ENCODE data around the gene CERK. TPM values are rescaled to one million over a fixed set of nuclear protein-coding genes. Genes with fewer than 3 reads are reported as not detected.

CERK gene
- total RNA-seq, 1 donor from 2014 or later: 69.0 TPM

GRCh38 chr22:46737105-46737975 lies 712 bp downstream of the CERK start:
- DNase-seq (peak; percentile 63), ATAC-seq (ENCODE audit: poor library complexity) (peak; percentile 4)
- intact Hi-C loops (cut with DNase I): loop anchor here (10.0 kb wide), 1 partner anchor 53 kb away; no protein-coding TSS in a partner anchor

DNA sequence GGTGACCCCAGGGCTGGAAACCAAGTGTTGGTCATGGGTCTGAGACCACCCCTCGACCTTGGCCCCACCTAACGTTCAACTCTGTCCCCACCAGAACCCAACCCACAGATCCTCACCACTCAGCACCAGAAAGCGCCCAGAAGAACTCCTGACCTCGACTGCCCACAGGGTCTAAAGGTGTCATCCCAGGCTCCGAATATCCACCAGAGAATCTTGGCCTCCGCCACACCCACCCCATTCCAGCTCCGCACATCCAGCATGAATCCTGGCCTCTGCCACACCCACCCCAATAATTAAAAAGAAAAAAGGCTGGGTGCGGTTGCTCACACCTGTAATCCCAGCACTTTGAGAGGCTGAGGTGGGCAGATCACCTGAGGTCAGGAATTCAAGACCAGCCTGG lies 1.3 kb downstream of the CERK start:
- ATAC-seq (ENCODE audit: poor library complexity): no peak
- intact Hi-C loops (cut with DNase I): loop anchor here (10.0 kb wide), 1 partner anchor 52 kb away; no protein-coding TSS in a partner anchor
- peak; percentile 26 for DNase-seq

DNA sequence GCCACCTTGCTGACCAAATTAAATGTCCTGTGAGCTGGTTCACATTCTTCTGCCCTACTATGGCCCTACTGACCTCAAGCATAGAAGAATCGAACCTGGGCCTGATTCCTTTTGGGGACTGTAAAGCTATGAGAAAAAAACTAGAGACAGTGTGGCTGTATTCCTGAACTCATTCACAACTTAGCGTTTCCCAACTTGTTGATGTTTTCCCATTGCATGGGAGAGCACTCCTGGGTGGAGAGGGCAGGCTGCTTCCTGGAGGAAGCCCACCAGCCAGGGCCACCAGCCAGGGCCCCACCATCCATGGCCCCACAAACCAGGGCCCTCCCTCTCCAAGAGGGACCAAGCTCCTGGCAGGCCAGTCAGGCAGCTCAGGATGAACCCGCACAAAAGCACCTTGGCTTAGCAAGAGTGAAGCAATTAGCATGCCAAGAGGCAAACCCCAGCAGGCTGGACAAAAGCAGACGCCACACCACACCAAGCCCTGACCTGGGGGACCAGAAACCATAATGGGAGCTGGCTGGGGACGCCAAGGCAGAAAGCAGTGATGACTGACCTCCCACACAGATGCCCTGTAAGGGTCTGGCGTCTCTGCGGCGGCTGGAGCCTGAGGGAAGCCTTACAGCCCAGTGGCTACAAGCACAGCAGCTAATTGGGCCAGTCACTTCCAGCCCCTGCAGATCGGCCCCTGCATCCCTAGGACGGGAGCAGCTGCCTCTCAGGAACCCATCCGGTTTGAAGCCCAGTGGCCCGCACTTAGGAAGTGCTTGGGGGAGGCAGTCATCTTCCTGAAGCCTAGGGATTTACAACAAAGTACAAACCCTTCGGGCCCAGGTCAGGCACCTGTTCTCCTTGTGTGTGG lies 2.1 kb downstream of the CERK start:
- ATAC-seq (ENCODE audit: poor library complexity) (no peak), DNase-seq (peak; percentile 49)
- intact Hi-C loops (cut with DNase I): loop anchor here (10.0 kb wide), 1 partner anchor 51 kb away; no protein-coding TSS in a partner anchor

- ATAC-seq (ENCODE audit: poor library complexity): no peak
- intact Hi-C loops (cut with DNase I): loop anchor here (10.0 kb wide), 1 partner anchor 50 kb away; no protein-coding TSS in a partner anchor
- peak; percentile 72 for DNase-seq
These were observed 3.1 kb downstream of the CERK start for GRCh38 chr22:46734830-46735453.

DNA sequence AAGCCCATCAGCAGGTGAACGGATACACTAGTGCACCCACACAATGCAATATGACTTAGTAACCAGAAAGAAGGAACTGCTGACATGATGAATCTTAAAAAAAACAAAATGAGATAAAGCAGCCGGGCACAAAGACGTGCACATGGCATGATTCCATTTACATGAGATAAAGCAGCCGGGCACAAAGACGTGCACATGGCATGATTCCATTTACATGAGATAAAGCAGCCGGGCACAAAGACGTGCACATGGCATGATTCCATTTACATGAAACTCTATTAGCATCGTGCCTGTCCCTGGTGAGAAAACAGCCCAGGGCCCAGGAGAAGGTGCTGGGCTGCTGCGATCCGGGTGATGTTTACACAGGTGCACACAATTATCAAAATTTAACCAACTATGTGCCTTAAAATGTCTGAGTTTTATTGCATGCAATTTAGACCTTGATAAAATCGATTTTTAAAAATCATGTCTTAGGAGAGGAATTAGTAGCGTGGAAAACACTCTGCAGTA lies 3.8 kb downstream of the CERK start:
- ATAC-seq (ENCODE audit: poor library complexity) (peak; percentile 32), DNase-seq (peak; percentile 27)
- intact Hi-C loops (cut with DNase I): loop anchor here (10.0 kb wide), 1 partner anchor 49 kb away; no protein-coding TSS in a partner anchor

GRCh38 chr22:46732513-46732912 lies 5.5 kb downstream of the CERK start:
- peak; percentile 19 for DNase-seq
- intact Hi-C loops (cut with DNase I): loop anchor here (10.0 kb wide), 1 partner anchor 48 kb away; no protein-coding TSS in a partner anchor
- no peak for ATAC-seq (ENCODE audit: poor library complexity)

DNA sequence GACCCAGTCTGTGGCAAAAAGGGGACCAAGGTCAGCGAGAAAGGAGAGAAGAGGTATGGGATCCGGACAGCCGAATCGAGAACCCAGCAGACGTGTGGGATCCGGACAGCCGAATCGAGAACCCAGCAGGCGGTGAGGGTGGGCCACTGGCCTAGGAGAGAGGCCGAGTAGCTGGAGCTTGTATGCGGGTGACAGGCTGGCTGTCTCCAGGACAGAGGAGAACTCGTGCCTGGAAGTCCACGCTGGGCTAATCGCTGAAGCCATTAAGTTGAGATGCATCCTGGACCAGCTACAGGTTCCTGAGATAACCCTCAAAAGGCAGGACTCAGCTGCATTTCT lies 6.0 kb downstream of the CERK start:
- DNase-seq: peak; percentile 40
- peak; percentile 6 for ATAC-seq (ENCODE audit: poor library complexity)
- intact Hi-C loops (cut with DNase I): loop anchor here (10.0 kb wide), 1 partner anchor 47 kb away; no protein-coding TSS in a partner anchor

GRCh38 chr22:46731246-46732040 lies 6.6 kb downstream of the CERK start:
- ATAC-seq (ENCODE audit: poor library complexity) (peak; percentile 72), DNase-seq (peak; percentile 79)
- intact Hi-C loops (cut with DNase I): loop anchor here (10.0 kb wide), 1 partner anchor 47 kb away; no protein-coding TSS in a partner anchor

- intact Hi-C loops (cut with DNase I): loop anchor here (10.0 kb wide), 1 partner anchor 46 kb away; no protein-coding TSS in a partner anchor
- DNase-seq (no peak), ATAC-seq (ENCODE audit: poor library complexity) (no peak)
These were observed 7.3 kb downstream of the CERK start for GRCh38 chr22:46730568-46731245.

- ATAC-seq (ENCODE audit: poor library complexity): peak; percentile 49
- peak; percentile 57 for DNase-seq
- intact Hi-C loops (cut with DNase I): no loop called here
These were observed 9.6 kb downstream of the CERK start for GRCh38 chr22:46728470-46728869.

GRCh38 chr22:46727813-46728364 lies 10.2 kb downstream of the CERK start:
- DNase-seq: no peak
- ATAC-seq (ENCODE audit: poor library complexity): no peak
- intact Hi-C loops (cut with DNase I): no loop called here

- no peak for ATAC-seq (ENCODE audit: poor library complexity)
- DNase-seq: no peak
- intact Hi-C loops (cut with DNase I): no loop called here
These were observed 11.1 kb downstream of the CERK start for GRCh38 chr22:46726986-46727317.

GRCh38 chr22:46726066-46726985 lies 11.7 kb downstream of the CERK start:
- peak; percentile 58 for DNase-seq
- peak; percentile 42 for ATAC-seq (ENCODE audit: poor library complexity)
- intact Hi-C loops (cut with DNase I): no loop called here

GRCh38 chr22:46725096-46725495 lies 13.0 kb downstream of the CERK start:
- ATAC-seq (ENCODE audit: poor library complexity): no peak
- no peak for DNase-seq
- intact Hi-C loops (cut with DNase I): no loop called here

DNA sequence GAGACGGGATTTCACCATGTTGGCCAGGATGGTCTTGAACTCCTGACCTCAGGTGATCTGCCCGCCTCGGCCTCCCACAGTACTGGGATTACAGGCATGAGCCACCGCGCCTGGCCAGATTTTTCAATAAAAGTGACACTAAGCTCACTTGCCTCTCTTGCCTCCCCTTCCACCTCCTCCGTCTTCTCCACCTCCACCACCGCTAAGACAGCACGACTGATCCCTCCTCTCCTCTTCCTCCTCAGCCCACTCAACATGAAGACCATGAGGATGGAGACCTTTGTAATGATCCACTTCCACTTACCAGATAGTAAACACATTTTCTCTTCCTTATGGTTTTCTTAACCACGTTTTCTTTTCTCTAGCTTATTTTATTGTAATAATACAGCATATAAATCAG lies 14.2 kb downstream of the CERK start:
- intact Hi-C loops (cut with DNase I): no loop called here
- DNase-seq (no peak), ATAC-seq (ENCODE audit: poor library complexity) (no peak)

GRCh38 chr22:46721501-46722085 lies 16.5 kb downstream of the CERK start:
- intact Hi-C loops (cut with DNase I): no loop called here
- ATAC-seq (ENCODE audit: poor library complexity): no peak
- DNase-seq: no peak
